Mesendoderm (in vitro differentiated cells): Measurements from ENCODE around the gene FBXO40.
A peak's percentile ranks its signal among the peaks of the same experiment; 100 is the strongest.

Experiments
- DNase-seq: peaks from one replicate; pipeline ENCODE4 v3.0.0; 2013
- H2AK5ac ChIP-seq: 2 replicates; pipeline ENCODE4 v1.6.1; 2013; ENCODE audit warnings: low read length, inconsistent platforms
- H2BK120ac ChIP-seq: 2 replicates; pipeline ENCODE4 v1.6.1; 2013; ENCODE audit warnings: low read depth, mild to moderate bottlenecking, low read length, moderate library complexity, mixed read lengths
- H2BK15ac ChIP-seq: replicated peaks from 2 replicates; pipeline ENCODE4 v1.6.1; 2013; ENCODE audit warnings: low read depth, mild to moderate bottlenecking, moderate library complexity
- H2BK5ac ChIP-seq: 2 replicates; pipeline ENCODE4 v1.6.1; 2013; ENCODE audit warnings: low read length, inconsistent platforms
- H3K18ac ChIP-seq: 2 replicates; pipeline ENCODE4 v1.6.1; 2013; ENCODE audit warnings: mild to moderate bottlenecking, low read length, mixed read lengths
- H3K23ac ChIP-seq: one replicate; pipeline ENCODE4 v1.6.1; 2013; ENCODE audit warnings: low read length
- H3K27ac ChIP-seq: 2 replicates; pipeline ENCODE4 v1.5.1; 2013; ENCODE audit warnings: low read depth, mild to moderate bottlenecking, inconsistent platforms, low read length, moderate library complexity
- H3K27me3 ChIP-seq: 2 replicates; pipeline ENCODE4 v1.6.1; 2013; ENCODE audit warnings: low read length, control low read depth, mild to moderate bottlenecking, inconsistent platforms; ENCODE audit not compliant: insufficient read depth, poor library complexity
- H3K36me3 ChIP-seq: 2 replicates; pipeline ENCODE4 v1.6.1; 2013; ENCODE audit warnings: low read length, inconsistent platforms; ENCODE audit not compliant: control insufficient read depth, insufficient read depth
- H3K4ac ChIP-seq: one replicate; pipeline ENCODE4 v1.6.1; 2013; ENCODE audit warnings: low read depth, mild to moderate bottlenecking, low read length, moderate library complexity
- H3K4me1 ChIP-seq: 2 replicates; pipeline ENCODE4 v1.6.1; 2013; ENCODE audit warnings: low read depth, low read length, inconsistent platforms; ENCODE audit not compliant: control insufficient read depth
- H3K4me2 ChIP-seq: 2 replicates; pipeline ENCODE4 v1.6.1; 2013; ENCODE audit warnings: low read length
- H3K4me3 ChIP-seq: 2 replicates; pipeline ENCODE4 v1.5.1; 2013; ENCODE audit warnings: mild to moderate bottlenecking, low read length
- H3K56ac ChIP-seq: one replicate; pipeline ENCODE4 v1.6.1; 2013; ENCODE audit warnings: low read length
- H3K79me1 ChIP-seq: 2 replicates; pipeline ENCODE4 v1.6.1; 2013; ENCODE audit warnings: low read length, inconsistent platforms
- H3K79me2 ChIP-seq: 2 replicates; pipeline ENCODE4 v1.6.1; 2013; ENCODE audit warnings: mild to moderate bottlenecking, low read length; ENCODE audit not compliant: control insufficient read depth, insufficient read depth
- H3K9ac ChIP-seq: 2 replicates; pipeline ENCODE4 v1.6.1; 2013; ENCODE audit warnings: low read length, inconsistent platforms
- H4K5ac ChIP-seq: one replicate; pipeline ENCODE4 v1.6.1; 2013; ENCODE audit warnings: low read length
- H4K8ac ChIP-seq: one replicate; pipeline ENCODE4 v1.6.1; 2013; ENCODE audit warnings: low read depth, mild to moderate bottlenecking, control low read depth, low read length, moderate library complexity
- WGBS: extraction: QIAGEN DNeasy Blood & Tissue Kit; methylation state at CpG from one replicate; pipeline ENCODE4 v1.1.7; 2013; ENCODE audit warnings: low lambda C conversion rate, missing lambda C conversion rate; ENCODE audit not compliant: insufficient coverage; ENCODE audit errors: extremely low coverage; 5-methylcytosine and 5-hydroxymethylcytosine counted together

FBXO40 gene

DNA sequence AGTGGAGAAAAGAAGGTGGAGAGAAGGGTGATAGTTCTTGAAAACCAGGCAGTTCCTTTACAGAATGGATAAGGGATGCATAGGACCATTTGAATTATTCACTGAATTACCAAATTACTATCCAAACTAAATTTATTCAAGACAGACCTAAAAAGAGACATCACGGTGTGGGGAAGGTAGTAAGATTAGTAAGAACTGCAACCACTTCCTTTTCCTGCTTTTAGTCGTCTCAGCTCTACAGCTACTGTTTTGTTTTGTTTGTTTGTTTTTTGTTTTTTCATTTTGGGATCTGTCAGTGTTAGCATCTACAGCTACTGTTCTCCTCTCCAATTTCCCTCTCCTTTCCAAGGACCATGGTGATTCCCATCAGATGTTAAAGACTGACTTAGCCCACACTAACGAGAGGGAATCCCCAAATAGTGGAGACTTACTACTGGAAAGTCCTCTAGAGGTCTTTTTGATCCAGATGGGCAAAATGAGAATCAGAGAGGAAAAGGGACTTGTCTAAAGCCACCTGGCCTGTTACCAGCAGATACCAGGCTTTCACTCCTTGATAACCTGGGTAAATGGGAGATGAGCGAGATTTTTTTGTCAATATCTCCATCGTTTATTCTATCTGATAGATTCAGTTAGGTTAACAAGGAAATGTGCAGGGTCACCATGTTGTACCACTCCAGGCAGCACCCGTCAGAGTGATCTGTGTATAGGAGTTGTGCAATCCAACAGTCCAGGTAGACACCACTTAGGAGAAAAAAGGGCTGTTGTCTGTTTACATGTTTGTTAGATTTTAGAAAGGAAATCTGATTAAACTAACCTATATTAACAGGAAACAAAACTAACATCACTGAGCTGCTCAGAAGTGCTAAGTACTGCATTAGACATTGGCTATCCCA, 61.6 kb downstream of the FBXO40 start:
- no peak for DNase-seq
- H3K4ac ChIP-seq: no peak overlapping the region
- H2AK5ac ChIP-seq: no peak overlapping the region
- H3K79me1 ChIP-seq: no peaks in the 10 kb centered on the region
- no peak overlapping the region for H2BK5ac ChIP-seq
- no peaks in the 10 kb centered on the region for H3K79me2 ChIP-seq
- H3K56ac ChIP-seq: no peak overlapping the region
- H4K5ac ChIP-seq: no peak overlapping the region
- no peak overlapping the region for H3K27ac ChIP-seq
- H3K36me3 ChIP-seq: no peaks in the 10 kb centered on the region
- no peak overlapping the region for H3K18ac ChIP-seq
- no peak overlapping the region for H3K4me2 ChIP-seq
- no peak overlapping the region for H4K8ac ChIP-seq
- H3K4me3 ChIP-seq: no peak overlapping the region
- no CpG with 5 or more reads among the region's 6 CpGs for WGBS
- H2BK120ac ChIP-seq: no peak overlapping the region
- H2BK15ac ChIP-seq: no peak overlapping the region
- no peak overlapping the region for H3K23ac ChIP-seq
- no peaks in the 10 kb centered on the region for H3K4me1 ChIP-seq
- H3K9ac ChIP-seq: no peak overlapping the region
- no peaks in the 10 kb centered on the region for H3K27me3 ChIP-seq

DNA sequence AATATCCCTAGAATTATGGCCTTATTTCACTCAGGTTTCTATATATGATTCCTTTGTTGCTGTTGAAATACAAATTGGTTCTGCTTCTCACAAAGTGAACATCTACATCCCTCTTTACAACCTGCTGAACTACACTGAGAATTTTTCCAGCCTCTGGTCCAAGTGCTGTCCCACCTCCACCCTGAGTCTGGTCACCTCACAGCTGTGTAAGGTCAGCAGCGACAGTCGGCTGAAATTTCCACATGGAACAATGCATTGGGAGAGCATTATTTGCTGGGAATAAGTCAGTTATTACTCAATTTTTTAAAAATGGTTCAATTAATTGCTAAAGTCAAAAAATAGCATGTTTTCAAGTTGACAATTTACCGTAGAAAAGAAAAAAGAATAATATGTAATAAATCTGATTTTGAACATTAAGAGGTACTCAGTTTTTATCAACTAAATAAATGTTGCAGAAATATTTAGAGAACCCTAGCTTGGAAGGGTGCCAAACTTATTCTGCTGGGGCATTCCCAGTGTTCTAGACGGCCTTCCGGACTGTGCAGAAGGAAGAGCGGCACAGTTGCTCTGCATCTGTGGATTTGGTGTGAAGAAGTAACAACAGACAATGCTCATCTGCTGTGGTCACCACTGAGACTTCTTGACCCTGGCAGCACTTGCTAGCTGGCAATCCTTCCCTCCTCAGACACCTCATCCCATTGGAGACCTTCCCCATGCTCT, 65.7 kb downstream of the FBXO40 start:
- Histone ChIP-seq H3K27ac (no peak overlapping the region), H3K36me3 (no peaks in the 10 kb centered on the region), H2BK15ac (no peak overlapping the region), H3K79me2 (no peaks in the 10 kb centered on the region), H2BK120ac (no peak overlapping the region), H4K8ac (no peak overlapping the region), H2BK5ac (no peak overlapping the region), H3K79me1 (no peaks in the 10 kb centered on the region), H3K56ac (no peak overlapping the region), H3K9ac (no peak overlapping the region), H3K23ac (no peak overlapping the region), H4K5ac (no peak overlapping the region), H3K4me1 (no peaks in the 10 kb centered on the region), H3K18ac (no peak overlapping the region), H3K27me3 (no peaks in the 10 kb centered on the region), H3K4me2 (no peak overlapping the region), H2AK5ac (no peak overlapping the region), H3K4me3 (no peak overlapping the region), H3K4ac (no peak overlapping the region)
- DNase-seq: no peak
- WGBS: no CpG with 5 or more reads among the region's 6 CpGs

DNA sequence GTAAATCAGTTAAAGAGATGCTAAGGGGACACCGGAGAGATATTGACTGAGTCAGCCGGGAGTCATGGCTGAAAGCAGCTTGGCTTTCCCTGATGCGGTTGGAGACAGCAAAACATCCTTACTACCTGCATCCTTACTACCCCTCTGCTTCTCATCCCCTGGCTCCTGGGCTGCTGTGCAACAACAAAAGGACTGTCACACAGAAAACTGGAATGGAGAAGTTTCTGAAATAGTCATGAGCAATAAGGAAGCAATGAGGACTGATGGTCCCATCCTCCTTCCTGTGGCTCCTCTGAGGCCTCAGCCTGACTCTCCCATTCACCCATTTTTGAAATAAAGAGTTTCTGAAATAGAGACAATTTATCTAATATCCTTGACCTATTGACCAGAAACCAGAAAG, 66.4 kb downstream of the FBXO40 start:
- Histone ChIP-seq H2BK120ac (no peak overlapping the region), H3K9ac (no peak overlapping the region), H4K8ac (no peak overlapping the region), H3K4me2 (no peak overlapping the region), H4K5ac (no peak overlapping the region), H3K18ac (no peak overlapping the region), H3K27ac (no peak overlapping the region), H3K27me3 (no peaks in the 10 kb centered on the region), H3K36me3 (no peaks in the 10 kb centered on the region), H3K79me2 (no peaks in the 10 kb centered on the region), H3K23ac (no peak overlapping the region), H2AK5ac (no peak overlapping the region), H3K4me3 (no peak overlapping the region), H3K4ac (no peak overlapping the region), H3K79me1 (no peaks in the 10 kb centered on the region), H2BK5ac (no peak overlapping the region), H2BK15ac (no peak overlapping the region), H3K56ac (no peak overlapping the region), H3K4me1 (no peaks in the 10 kb centered on the region)
- no CpG with 5 or more reads among the region's 3 CpGs for WGBS
- DNase-seq: no peak

DNA sequence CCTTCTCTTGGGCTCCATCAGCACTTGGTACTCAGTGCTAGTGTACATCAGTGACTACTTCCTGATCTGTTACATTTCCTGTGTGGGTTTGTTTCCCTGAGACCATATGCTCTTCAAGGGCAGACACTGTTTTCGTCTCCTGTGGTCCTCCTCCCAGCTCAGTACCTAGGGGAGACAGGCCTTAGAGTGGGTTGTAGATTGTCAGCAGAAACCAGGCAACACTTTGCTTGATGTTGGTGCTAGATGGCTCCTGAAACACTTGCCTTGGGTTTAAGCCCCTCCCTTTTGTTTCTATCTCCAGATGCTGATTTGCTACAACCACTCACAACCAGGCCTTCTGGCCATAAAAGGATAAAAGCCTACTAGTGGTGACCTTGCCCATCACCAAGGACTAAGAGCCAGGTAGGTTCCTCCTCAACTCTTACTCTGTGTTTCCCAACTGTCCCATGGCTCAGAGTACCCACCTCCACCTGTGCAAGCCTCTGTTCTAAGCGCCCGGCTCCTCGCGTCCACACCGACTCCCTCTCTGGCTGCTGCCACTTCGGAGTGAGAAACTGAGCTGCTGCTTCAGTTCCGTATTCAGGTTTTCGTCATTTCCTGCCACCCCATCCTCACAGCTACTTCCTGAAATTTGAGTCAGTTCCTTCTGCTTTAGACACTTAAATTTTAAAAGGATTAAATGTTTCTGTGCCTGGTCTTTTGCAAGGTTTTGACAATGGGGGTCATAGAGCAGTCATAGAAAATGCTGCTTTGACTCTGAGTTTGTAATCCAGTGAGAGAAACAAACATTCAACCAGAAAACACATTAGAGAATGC, 67.4 kb downstream of the FBXO40 start, which contains the start of gene HCLS1:
TSS of gene HCLS1 (minus strand) at position 548 of the 816 bp plus-strand sequence. CDS start 2,556 bp downstream, outside the sequence.
- no peak within 1 kb of the TSS for H3K18ac ChIP-seq
- H3K27ac ChIP-seq: no peak within 1 kb of the TSS
- DNase-seq: peak; percentile 19
- no peak within 1 kb of the TSS for H3K4me3 ChIP-seq
- H3K56ac ChIP-seq: no peak within 1 kb of the TSS
- no peaks in the 10 kb centered on the region for H3K4me1 ChIP-seq
- H3K23ac ChIP-seq: no peak within 1 kb of the TSS
- no peak within 1 kb of the TSS for H3K9ac ChIP-seq
- no CpG with 5 or more reads among the region's 9 CpGs for WGBS
- no peaks in the 10 kb centered on the region for H3K36me3 ChIP-seq
- no peak within 1 kb of the TSS for H3K4me2 ChIP-seq
- H3K4ac ChIP-seq: no peak within 1 kb of the TSS
- no peak within 1 kb of the TSS for H4K5ac ChIP-seq
- no peaks in the 10 kb centered on the region for H3K79me2 ChIP-seq
- no peak within 1 kb of the TSS for H2BK120ac ChIP-seq
- H3K79me1 ChIP-seq: no peaks in the 10 kb centered on the region
- H4K8ac ChIP-seq: no peak within 1 kb of the TSS
- H3K27me3 ChIP-seq: no peaks in the 10 kb centered on the region
- no peak within 1 kb of the TSS for H2AK5ac ChIP-seq
- no peak within 1 kb of the TSS for H2BK5ac ChIP-seq
- H2BK15ac ChIP-seq: no peak within 1 kb of the TSS

DNA sequence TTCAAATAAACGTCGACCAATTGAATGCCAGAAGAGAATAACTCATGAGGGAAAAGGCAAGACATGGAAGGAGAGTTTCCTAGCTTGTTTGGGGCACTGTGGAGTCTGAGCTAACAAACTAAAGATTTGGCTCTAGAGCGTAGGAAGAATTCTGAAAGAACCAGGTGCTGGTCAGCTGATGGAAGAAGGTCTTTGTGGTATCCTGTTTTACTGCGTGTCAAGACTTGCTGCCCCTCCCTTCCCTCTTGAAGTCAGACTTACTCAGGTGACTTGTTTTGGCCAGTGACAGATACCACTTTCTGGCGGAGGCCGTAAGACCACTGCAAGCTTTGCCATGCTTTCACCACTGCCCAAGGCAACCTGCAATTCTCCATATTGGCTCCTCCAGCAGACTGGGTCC, 68.2 kb downstream of the FBXO40 start:
- no peak overlapping the region for H3K9ac ChIP-seq
- no peak overlapping the region for H2BK15ac ChIP-seq
- no peak overlapping the region for H3K4me3 ChIP-seq
- no peak for DNase-seq
- no peak overlapping the region for H3K4ac ChIP-seq
- no peak overlapping the region for H4K5ac ChIP-seq
- H2BK5ac ChIP-seq: no peak overlapping the region
- H3K4me1 ChIP-seq: no peaks in the 10 kb centered on the region
- no peak overlapping the region for H2BK120ac ChIP-seq
- no peaks in the 10 kb centered on the region for H3K79me1 ChIP-seq
- no peak overlapping the region for H3K23ac ChIP-seq
- WGBS: no CpG with 5 or more reads among the region's 6 CpGs
- H2AK5ac ChIP-seq: no peak overlapping the region
- H3K27me3 ChIP-seq: no peaks in the 10 kb centered on the region
- H3K18ac ChIP-seq: no peak overlapping the region
- no peak overlapping the region for H3K4me2 ChIP-seq
- H3K56ac ChIP-seq: no peak overlapping the region
- no peak overlapping the region for H4K8ac ChIP-seq
- no peak overlapping the region for H3K27ac ChIP-seq
- H3K36me3 ChIP-seq: no peaks in the 10 kb centered on the region
- H3K79me2 ChIP-seq: no peaks in the 10 kb centered on the region
